LNCaP clone FGC (cell line): Measurements from ENCODE around the gene CNTN5.

Experiments
- DNase-seq: peaks from one replicate; pipeline ENCODE4 v3.0.0-alpha.2; 2011; ENCODE audit warnings: low read depth
- H3K4me3 ChIP-seq: 2 replicates; pipeline ENCODE4 v1.5.1; 2011; ENCODE audit warnings: mild to moderate bottlenecking, low read depth, low read length, control low read depth
- CTCF ChIP-seq: IDR thresholded peaks from 2 replicates; pipeline ENCODE4 v1.5.1; 2012; ENCODE audit warnings: mild to moderate bottlenecking; ENCODE audit not compliant: control insufficient read depth, insufficient read depth; ENCODE audit errors: extremely low read depth

The CNTN5 gene

DNA sequence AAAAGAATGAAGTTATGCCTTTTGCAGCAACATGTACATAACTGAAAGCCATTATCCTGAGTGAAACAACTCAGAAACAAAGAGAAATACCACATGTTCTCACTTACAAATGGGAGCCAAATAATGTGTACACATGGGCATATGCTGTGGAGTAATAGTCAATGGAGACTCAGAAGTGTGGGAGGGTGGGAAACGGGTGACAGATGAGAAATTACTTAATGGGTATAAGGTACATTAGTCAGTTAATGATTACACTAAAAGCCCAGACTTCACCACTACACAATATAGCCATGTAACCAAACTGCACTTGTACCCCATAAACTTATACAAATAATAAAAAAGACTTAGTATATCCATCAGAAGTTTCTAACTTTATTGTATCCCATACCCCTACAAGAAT is 992.3 kb downstream of the CNTN5 start:
- no peak for TF ChIP-seq CTCF
- no peak for DNase-seq
- no peak overlapping the region for H3K4me3 ChIP-seq

DNA sequence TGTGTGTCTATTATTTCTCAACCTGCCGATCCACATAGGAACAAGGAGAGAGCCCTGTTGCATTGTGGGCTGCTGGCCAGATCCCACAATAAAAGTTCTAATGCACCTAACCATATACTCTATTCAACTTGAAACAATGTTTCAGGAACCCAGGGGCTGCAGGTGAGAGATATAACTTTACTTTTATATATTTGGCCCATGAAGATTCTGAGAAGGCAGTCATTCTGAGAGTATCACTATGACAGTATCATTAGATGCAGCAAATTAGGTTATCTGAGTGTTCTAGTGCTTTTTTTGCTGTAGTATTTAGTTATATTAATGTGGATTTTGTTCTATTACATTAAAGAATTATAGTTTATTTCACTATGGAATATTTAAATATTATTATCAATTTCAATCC is 1011.2 kb downstream of the CNTN5 start:
- no peak for TF ChIP-seq CTCF
- no peak for DNase-seq

DNA sequence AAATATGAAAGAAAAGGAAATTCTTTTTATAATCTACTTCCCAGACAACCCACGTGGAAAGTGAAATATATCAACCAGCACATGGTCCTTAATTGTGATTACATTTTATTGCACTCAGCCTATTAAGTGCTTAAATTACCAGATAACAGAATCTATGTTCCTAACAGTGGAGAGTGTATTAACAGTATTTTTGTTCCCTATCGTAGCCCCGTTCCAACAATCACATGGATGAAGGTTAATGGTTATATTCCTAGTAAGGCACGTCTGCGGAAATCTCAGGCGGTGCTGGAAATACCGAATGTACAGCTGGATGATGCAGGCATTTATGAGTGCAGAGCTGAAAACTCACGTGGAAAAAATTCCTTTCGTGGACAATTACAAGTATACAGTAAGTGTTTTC is 1040.3 kb downstream of the CNTN5 start:
- H3K4me3 ChIP-seq, result no peak overlapping the region
- DNase-seq, result no peak
- TF ChIP-seq CTCF, result no peak

More for the DNA sequence above, 1011.2 kb downstream of the CNTN5 start:
- H3K4me3 ChIP-seq, result no peak overlapping the region

DNA sequence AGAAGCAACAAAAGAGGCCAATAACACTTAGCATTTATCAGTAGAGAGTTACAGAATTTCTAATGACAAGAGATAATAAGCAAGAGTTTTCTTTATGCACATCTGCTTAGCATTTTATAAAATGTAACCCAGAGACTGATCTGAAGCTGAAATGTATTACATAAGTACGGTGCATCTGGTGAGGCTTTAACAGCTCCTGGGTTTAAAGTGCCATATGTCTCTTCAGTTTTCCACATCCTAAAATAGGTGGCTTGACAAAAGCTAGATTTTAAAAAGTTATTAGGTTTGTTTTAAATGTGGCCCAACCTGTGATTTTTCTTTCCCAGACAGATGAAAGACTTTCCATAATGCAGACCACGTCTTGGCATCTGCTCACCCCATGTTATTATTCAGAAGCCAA is 1045.7 kb downstream of the CNTN5 start:
- no peak for TF ChIP-seq CTCF
- no peak for DNase-seq

GRCh38 chr11:100068116-100068515 is 1047.4 kb downstream of the CNTN5 start:
- DNase-seq, result no peak
- TF ChIP-seq CTCF, result no peak
- no peak overlapping the region for H3K4me3 ChIP-seq

More for the DNA sequence above, 1045.7 kb downstream of the CNTN5 start:
- no peak overlapping the region for H3K4me3 ChIP-seq

DNA sequence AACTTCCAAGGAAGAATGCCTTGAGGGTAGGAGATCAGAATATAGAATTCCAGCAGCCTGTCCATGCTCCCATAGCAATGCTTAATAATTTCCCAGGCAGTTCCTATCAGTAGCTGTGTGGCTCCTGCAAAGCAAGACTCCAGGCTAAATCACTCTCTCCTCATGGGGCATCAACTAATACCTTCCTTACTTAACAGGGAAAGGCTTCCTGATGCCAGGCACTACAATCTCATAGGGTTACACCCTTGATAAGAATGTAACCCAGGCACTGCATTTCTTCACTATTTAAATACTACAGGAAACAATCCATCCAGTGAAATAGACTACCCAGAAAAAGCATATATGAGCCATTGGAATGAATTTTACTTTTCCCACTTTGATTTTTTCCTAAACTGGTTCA is 1051.4 kb downstream of the CNTN5 start:
- no peak for DNase-seq
- TF ChIP-seq CTCF, result no peak
- no peak overlapping the region for H3K4me3 ChIP-seq

DNA sequence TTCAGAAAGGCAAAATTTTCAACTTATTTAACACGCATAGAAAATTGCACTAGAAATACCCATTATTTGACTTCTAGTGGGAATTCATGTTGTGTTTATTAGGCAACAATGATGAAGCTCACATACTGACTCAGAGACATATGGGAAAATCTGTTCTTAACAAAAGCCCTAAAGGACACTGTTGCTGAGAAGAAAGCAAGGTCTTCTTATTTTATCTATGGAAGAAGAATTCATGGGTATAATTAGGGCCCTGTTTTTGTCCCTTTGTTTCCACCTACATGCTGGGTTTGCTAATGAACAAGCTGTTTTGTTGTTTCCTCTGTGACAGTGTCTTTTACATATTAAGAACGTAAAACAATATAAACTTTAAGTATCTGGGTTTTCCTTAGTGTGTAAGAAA is 1059.6 kb downstream of the CNTN5 start:
- no peak for TF ChIP-seq CTCF
- H3K4me3 ChIP-seq, result no peak overlapping the region
- DNase-seq, result no peak
